ENCODE data around the gene KCTD4.

- TF ChIP-seq, protein P1, sequence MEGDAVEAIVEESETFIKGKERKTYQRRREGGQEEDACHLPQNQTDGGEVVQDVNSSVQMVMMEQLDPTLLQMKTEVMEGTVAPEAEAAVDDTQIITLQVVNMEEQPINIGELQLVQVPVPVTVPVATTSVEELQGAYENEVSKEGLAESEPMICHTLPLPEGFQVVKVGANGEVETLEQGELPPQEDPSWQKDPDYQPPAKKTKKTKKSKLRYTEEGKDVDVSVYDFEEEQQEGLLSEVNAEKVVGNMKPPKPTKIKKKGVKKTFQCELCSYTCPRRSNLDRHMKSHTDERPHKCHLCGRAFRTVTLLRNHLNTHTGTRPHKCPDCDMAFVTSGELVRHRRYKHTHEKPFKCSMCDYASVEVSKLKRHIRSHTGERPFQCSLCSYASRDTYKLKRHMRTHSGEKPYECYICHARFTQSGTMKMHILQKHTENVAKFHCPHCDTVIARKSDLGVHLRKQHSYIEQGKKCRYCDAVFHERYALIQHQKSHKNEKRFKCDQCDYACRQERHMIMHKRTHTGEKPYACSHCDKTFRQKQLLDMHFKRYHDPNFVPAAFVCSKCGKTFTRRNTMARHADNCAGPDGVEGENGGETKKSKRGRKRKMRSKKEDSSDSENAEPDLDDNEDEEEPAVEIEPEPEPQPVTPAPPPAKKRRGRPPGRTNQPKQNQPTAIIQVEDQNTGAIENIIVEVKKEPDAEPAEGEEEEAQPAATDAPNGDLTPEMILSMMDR (IDR thresholded peaks at IDR 0.05): no peak
- no peak for TF ChIP-seq EP300 (IDR thresholded peaks at IDR 0.05)
Observed at GRCh38 chr13:45242070-45242469, 41.2 kb upstream of the KCTD4 start.
